Type B pancreatic cell (in vitro differentiated cells): Measurements from ENCODE around the gene BCL2L14. TPM values are rescaled to one million over a fixed set of nuclear protein-coding genes. Genes with fewer than 3 reads are reported as not detected.
"Not testable (repeated sequence)": the region's sequence is repeated elsewhere in the genome, so short reads cannot be mapped to it uniquely, and the experiment has no call there.

ENCODE experiments used
- DNase-seq: peaks from one replicate; pipeline ENCODE4 v3.0.0; 2021; ENCODE audit warnings: mixed read lengths; ENCODE audit not compliant: unreplicated experiment; ENCODE audit errors: extremely low spot score
- H3K27ac Mint-ChIP-seq: 2 replicates; pipeline ENCODE4 v1.8.0; 2021; ENCODE audit warnings: mild to moderate bottlenecking, mixed read lengths
- H3K27me3 Mint-ChIP-seq: 2 replicates; pipeline ENCODE4 v1.8.0; 2021; ENCODE audit warnings: mixed read lengths
- H3K36me3 Mint-ChIP-seq: 2 replicates; pipeline ENCODE4 v1.8.0; 2021; ENCODE audit warnings: mixed read lengths
- H3K4me1 Mint-ChIP-seq: one replicate; pipeline ENCODE4 v1.8.0; 2021; ENCODE audit warnings: mixed read lengths; ENCODE audit not compliant: unreplicated experiment
- H3K4me3 Mint-ChIP-seq: 2 replicates; pipeline ENCODE4 v1.8.0; 2021; ENCODE audit warnings: mild to moderate bottlenecking, mixed read lengths
- H3K9me3 Mint-ChIP-seq: 2 replicates; pipeline ENCODE4 v1.8.0; 2021; ENCODE audit warnings: mixed read lengths
- microRNA-seq: library from miRNA; unstranded; fragments of <30 nt; microRNA quantifications from one replicate; pipeline ENCODE4, GENCODE V29; 2020
- total RNA-seq: library from RNA; stranded (reverse); gene quantifications from 2 replicates; pipeline ENCODE4 v1.2.1, GENCODE V29; 2021; ENCODE audit warnings: low replicate concordance
- TF ChIP-seq, protein P1 (sequence below): fragments of 200-600 bp; sonication (generic); conservative IDR thresholded peaks from 2 replicates; pipeline ENCODE4 v1.5.0; 2021; ENCODE audit warnings: antibody characterized with exemption, mild to moderate bottlenecking

Gene BCL2L14
- total RNA-seq, 1 donor from 2014 or later: 3.3 TPM

DNA sequence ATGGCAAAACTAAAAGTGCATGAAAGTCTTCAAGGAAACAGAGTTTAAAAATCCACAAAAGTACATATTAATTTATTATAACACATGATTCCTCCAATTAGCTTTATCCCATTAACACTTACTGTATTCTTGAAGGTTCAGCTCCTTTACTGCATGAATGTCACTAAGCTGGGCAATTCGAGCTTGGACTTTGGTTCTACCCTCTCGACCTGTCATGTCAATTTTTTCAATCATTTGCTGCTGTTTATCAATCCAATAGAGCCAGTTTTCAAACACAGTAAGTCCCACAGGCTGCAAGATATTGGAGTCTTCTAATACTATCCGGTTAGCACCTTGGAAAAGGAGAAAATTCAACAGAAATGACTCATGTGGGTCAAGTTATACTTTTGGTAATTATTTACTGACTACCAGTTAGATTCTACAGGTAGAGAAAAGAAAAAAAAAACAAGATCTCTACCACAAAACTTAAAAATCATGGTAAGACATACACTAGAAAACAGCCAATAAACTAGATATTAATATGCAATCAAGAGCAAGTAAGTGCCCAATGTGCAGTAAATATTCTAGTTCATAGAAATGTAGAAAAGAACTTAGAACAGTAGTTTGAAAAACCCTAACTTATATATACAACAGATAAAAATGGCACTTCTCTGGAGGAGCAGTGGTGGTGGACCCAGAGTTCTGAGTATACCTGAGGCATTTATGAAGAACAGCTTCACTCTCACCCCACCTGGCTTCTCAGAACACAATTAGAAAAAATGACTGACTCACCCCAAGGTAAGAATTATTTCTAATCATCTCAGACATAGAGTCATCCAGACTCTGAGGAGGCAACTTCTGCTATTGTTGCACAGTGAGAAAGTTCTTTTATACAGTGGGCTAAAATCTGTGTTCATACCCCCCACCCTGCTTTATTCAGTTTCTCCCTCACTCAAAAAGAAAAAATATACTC, 67.7 kb downstream of the BCL2L14 start:
- TF ChIP-seq, protein P1, sequence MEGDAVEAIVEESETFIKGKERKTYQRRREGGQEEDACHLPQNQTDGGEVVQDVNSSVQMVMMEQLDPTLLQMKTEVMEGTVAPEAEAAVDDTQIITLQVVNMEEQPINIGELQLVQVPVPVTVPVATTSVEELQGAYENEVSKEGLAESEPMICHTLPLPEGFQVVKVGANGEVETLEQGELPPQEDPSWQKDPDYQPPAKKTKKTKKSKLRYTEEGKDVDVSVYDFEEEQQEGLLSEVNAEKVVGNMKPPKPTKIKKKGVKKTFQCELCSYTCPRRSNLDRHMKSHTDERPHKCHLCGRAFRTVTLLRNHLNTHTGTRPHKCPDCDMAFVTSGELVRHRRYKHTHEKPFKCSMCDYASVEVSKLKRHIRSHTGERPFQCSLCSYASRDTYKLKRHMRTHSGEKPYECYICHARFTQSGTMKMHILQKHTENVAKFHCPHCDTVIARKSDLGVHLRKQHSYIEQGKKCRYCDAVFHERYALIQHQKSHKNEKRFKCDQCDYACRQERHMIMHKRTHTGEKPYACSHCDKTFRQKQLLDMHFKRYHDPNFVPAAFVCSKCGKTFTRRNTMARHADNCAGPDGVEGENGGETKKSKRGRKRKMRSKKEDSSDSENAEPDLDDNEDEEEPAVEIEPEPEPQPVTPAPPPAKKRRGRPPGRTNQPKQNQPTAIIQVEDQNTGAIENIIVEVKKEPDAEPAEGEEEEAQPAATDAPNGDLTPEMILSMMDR: no peak
- H3K27ac Mint-ChIP-seq: no peak overlapping the region

DNA sequence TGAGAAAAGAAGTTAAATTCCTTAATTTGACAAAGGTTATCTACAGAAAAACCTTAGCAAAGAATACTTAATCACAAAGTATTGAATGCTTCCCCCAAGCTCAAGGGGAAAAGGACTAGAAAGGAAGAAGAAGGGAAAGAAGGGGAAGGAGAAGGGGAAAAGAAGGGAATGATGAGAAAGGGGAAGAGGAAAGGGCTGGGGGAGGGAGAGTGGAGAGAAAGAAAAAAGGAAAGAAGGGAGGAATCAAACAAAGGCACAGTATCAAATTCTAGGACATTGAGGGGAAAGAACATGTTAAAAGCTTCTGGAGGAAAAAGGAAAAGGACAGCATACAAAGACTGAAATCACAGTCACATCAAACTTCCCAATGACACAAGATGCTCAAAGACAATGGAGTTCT, 70.3 kb downstream of the BCL2L14 start:
- H3K36me3 Mint-ChIP-seq: peaks cover 52% of the 10 kb centered on the region
- H3K27ac Mint-ChIP-seq: no peak overlapping the region
- H3K4me1 Mint-ChIP-seq: no peaks in the 10 kb centered on the region
- H3K9me3 Mint-ChIP-seq: no peaks in the 10 kb centered on the region
- H3K27me3 Mint-ChIP-seq: no peaks in the 10 kb centered on the region
- TF ChIP-seq, protein P1: no peak
- DNase-seq: no peak
- no peak overlapping the region for H3K4me3 Mint-ChIP-seq

More for the DNA sequence above, 67.7 kb downstream of the BCL2L14 start:
- H3K4me1 Mint-ChIP-seq: no peaks in the 10 kb centered on the region
- H3K27me3 Mint-ChIP-seq: no peaks in the 10 kb centered on the region
- no peak for DNase-seq
- H3K36me3 Mint-ChIP-seq: peaks cover 52% of the 10 kb centered on the region
- no peak overlapping the region for H3K4me3 Mint-ChIP-seq
- no peaks in the 10 kb centered on the region for H3K9me3 Mint-ChIP-seq

DNA sequence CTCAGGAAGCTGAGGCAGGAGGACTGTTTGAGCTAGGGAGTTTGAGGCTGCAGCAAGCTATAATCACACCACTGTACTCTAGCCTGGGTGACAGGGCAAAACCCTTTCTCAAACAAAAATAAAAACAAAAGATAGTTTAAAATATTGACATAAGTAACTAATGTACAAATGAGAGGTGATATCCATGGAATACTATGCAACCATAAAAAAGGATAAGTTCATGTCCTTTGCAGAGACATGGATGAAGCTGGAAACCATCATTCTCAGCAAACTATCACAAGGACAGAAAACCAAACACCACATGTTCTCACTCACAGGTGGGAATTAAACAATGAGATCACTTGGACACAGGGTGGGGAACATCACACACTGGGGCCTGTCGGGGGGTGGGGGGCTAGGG, 73.8 kb downstream of the BCL2L14 start:
- not testable (repeated sequence) for H3K4me1 Mint-ChIP-seq, H3K9me3 Mint-ChIP-seq, H3K27me3 Mint-ChIP-seq, DNase-seq, H3K4me3 Mint-ChIP-seq, H3K27ac Mint-ChIP-seq
- H3K36me3 Mint-ChIP-seq: peaks cover 63% of the 10 kb centered on the region

DNA sequence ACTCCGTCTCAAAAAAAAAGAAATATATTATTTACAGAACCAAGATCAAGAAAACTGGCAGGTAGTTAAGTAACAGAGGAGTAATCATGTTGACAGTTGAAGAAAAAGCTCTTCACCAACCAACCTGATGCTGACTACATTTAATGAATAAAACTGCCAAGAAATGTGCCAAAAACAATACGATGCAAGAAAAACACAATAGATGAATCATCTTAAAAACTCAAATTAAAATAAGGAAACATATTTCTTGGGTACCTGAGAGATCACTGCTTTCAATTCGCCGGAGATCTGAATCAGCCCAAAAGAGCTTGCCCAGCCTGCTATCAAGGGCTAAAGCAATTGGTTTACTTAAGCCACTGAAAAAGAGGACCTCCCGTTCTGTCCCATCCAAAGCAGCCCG, 76.4 kb downstream of the BCL2L14 start:
- Mint-ChIP-seq H3K27ac (no peak overlapping the region), H3K36me3 (peaks cover 67% of the 10 kb centered on the region), H3K4me3 (no peak overlapping the region), H3K9me3 (no peaks in the 10 kb centered on the region), H3K4me1 (no peaks in the 10 kb centered on the region), H3K27me3 (no peaks in the 10 kb centered on the region)
- TF ChIP-seq, protein P1: no peak
- no peak for DNase-seq

Small RNAs within 50 kb of the gene (microRNA-seq; reads per million reads assigned to microRNA genes)
- gene MIR1244-4: not detected

Other genes starting within 250 kb of the BCL2L14 start
- 57.7 and 64.0 TPM in 2 replicates for gene LRP6, start 196.1 kb downstream of the BCL2L14 start, total RNA-seq